BLaER1 (cell line): ENCODE data around the gene NUDC.

Source experiments
- H3K27ac ChIP-seq: shearing (Covaris generic); formaldehyde crosslinking; 2 replicates; pipeline ENCODE4 v1.8.1; 2022
- H3K27me3 ChIP-seq: shearing (Covaris generic); formaldehyde crosslinking; 2 replicates; pipeline ENCODE4 v1.8.1; 2022
- H3K36me3 ChIP-seq: shearing (Covaris generic); formaldehyde crosslinking; 2 replicates; pipeline ENCODE4 v1.8.1; 2022
- H3K4me1 ChIP-seq: shearing (Covaris generic); formaldehyde crosslinking; 2 replicates; pipeline ENCODE4 v1.8.1; 2022
- H3K4me2 ChIP-seq: shearing (Covaris generic); formaldehyde crosslinking; 2 replicates; pipeline ENCODE4 v1.8.1; 2022
- H3K4me3 ChIP-seq: shearing (Covaris generic); formaldehyde crosslinking; 2 replicates; pipeline ENCODE4 v1.8.1; 2022
- H3K9ac ChIP-seq: shearing (Covaris generic); formaldehyde crosslinking; 2 replicates; pipeline ENCODE4 v1.8.1; 2022
- H3K9me3 ChIP-seq: shearing (Covaris generic); formaldehyde crosslinking; 2 replicates; pipeline ENCODE4 v1.8.1; 2022
- H4K20me1 ChIP-seq: shearing (Covaris generic); formaldehyde crosslinking; 2 replicates; pipeline ENCODE4 v1.8.1; 2022
- Cebpa-rat ChIP-seq: shearing (Covaris generic); IDR thresholded peaks from 2 replicates; pipeline ENCODE4 v1.8.1; 2022

NUDC gene

GRCh38 chr1:26889551-26890466 lies 31.7 kb upstream of the NUDC start, which contains the start of gene GPN2:
TSS of gene GPN2 (minus strand) at chr1:26890283. CDS start at chr1:26890096, 187 bp downstream.
- Histone ChIP-seq H3K27ac (peak within 1 kb of the TSS; percentile 81), H4K20me1 (peaks cover 46% of the 10 kb centered on the region), H3K36me3 (peaks cover 78% of the 10 kb centered on the region)

GRCh38 chr1:26890467-26890796 lies 31.1 kb upstream of the NUDC start:
- TF ChIP-seq Cebpa-rat: no peak
- Histone ChIP-seq H3K4me3 (peak overlapping the region; percentile 91), H3K4me2 (peak overlapping the region; percentile 84), H3K27ac (peak overlapping the region; percentile 81), H3K9me3 (no peaks in the 10 kb centered on the region), H4K20me1 (peaks cover 40% of the 10 kb centered on the region), H3K27me3 (no peaks in the 10 kb centered on the region), H3K36me3 (peaks cover 78% of the 10 kb centered on the region), H3K4me1 (peaks cover 25% of the 10 kb centered on the region), H3K9ac (peak overlapping the region; percentile 90)

More at GRCh38 chr1:26889551-26890466, 31.7 kb upstream of the NUDC start, which contains the start of gene GPN2:
- no peak for TF ChIP-seq Cebpa-rat
- H3K4me2 ChIP-seq: peak within 1 kb of the TSS; percentile 84
- peak within 1 kb of the TSS; percentile 90 for H3K9ac ChIP-seq
- H3K4me3 ChIP-seq: peak within 1 kb of the TSS; percentile 91
- no peaks in the 10 kb centered on the region for H3K9me3 ChIP-seq
- H3K4me1 ChIP-seq: peaks cover 25% of the 10 kb centered on the region
- no peaks in the 10 kb centered on the region for H3K27me3 ChIP-seq

- Histone ChIP-seq H3K4me1 (peaks cover 23% of the 10 kb centered on the region), H3K9me3 (no peaks in the 10 kb centered on the region), H3K36me3 (peaks cover 75% of the 10 kb centered on the region), H4K20me1 (peaks cover 6% of the 10 kb centered on the region), H3K4me2 (no peak overlapping the region), H3K4me3 (no peak overlapping the region), H3K27me3 (no peaks in the 10 kb centered on the region), H3K27ac (no peak overlapping the region), H3K9ac (0 out of 2 replicates have a peak overlapping the region, but pooled peaks have one; percentile 19)
- no peak for TF ChIP-seq Cebpa-rat
These were observed 27.3 kb upstream of the NUDC start for GRCh38 chr1:26894263-26894662.

- Histone ChIP-seq H3K36me3 (peaks cover 66% of the 10 kb centered on the region), H3K4me1 (peaks cover 22% of the 10 kb centered on the region), H3K9ac (no peak overlapping the region), H3K4me2 (no peak overlapping the region), H3K27me3 (no peaks in the 10 kb centered on the region), H3K9me3 (no peaks in the 10 kb centered on the region), H3K27ac (no peak overlapping the region), H4K20me1 (no peaks in the 10 kb centered on the region), H3K4me3 (no peak overlapping the region)
- TF ChIP-seq Cebpa-rat: no peak
These were observed 24.2 kb upstream of the NUDC start for GRCh38 chr1:26897351-26897750.

GRCh38 chr1:26900001-26900814 lies 21.3 kb upstream of the NUDC start, which contains the start of gene GPATCH3:
TSS of gene GPATCH3 (minus strand) at chr1:26900467. CDS start at chr1:26900442, 25 bp downstream.
- Histone ChIP-seq H3K4me3 (peak within 1 kb of the TSS; percentile 82), H3K4me1 (peaks cover 22% of the 10 kb centered on the region), H3K9me3 (no peaks in the 10 kb centered on the region), H3K4me2 (peak within 1 kb of the TSS; percentile 84), H3K27me3 (no peaks in the 10 kb centered on the region), H3K9ac (peak within 1 kb of the TSS; percentile 88), H3K27ac (peak within 1 kb of the TSS; percentile 85), H3K36me3 (peaks cover 38% of the 10 kb centered on the region), H4K20me1 (no peaks in the 10 kb centered on the region)
- TF ChIP-seq Cebpa-rat: no peak

- peak overlapping the region; percentile 88 for H3K9ac ChIP-seq
- no peaks in the 10 kb centered on the region for H4K20me1 ChIP-seq
- no peaks in the 10 kb centered on the region for H3K27me3 ChIP-seq
- peaks cover 30% of the 10 kb centered on the region for H3K36me3 ChIP-seq
- H3K9me3 ChIP-seq: no peaks in the 10 kb centered on the region
- peak overlapping the region; percentile 84 for H3K4me2 ChIP-seq
- no peak for TF ChIP-seq Cebpa-rat
- peak overlapping the region; percentile 82 for H3K4me3 ChIP-seq
- H3K27ac ChIP-seq: peak overlapping the region; percentile 85
- H3K4me1 ChIP-seq: peaks cover 22% of the 10 kb centered on the region
These were observed 20.6 kb upstream of the NUDC start for GRCh38 chr1:26900815-26901511.

GRCh38 chr1:26907071-26907917 lies 14.2 kb upstream of the NUDC start:
- TF ChIP-seq Cebpa-rat: no peak
- Histone ChIP-seq H4K20me1 (no peaks in the 10 kb centered on the region), H3K4me1 (peaks cover 6% of the 10 kb centered on the region; the same call in 1 of the 2 replicates), H3K9ac (no peak overlapping the region), H3K36me3 (no peaks in the 10 kb centered on the region), H3K27me3 (no peaks in the 10 kb centered on the region), H3K4me2 (no peak overlapping the region), H3K4me3 (no peak overlapping the region), H3K27ac (no peak overlapping the region), H3K9me3 (no peaks in the 10 kb centered on the region)

- Histone ChIP-seq H3K4me1 (peaks cover 6% of the 10 kb centered on the region; the same call in 1 of the 2 replicates), H3K9ac (no peak overlapping the region), H3K4me2 (no peak overlapping the region), H3K9me3 (no peaks in the 10 kb centered on the region), H4K20me1 (no peaks in the 10 kb centered on the region), H3K27ac (no peak overlapping the region), H3K36me3 (no peaks in the 10 kb centered on the region), H3K4me3 (no peak overlapping the region), H3K27me3 (no peaks in the 10 kb centered on the region)
- TF ChIP-seq Cebpa-rat: no peak
These were observed 11.6 kb upstream of the NUDC start for GRCh38 chr1:26909951-26910342.
